Stimulated activated CD8-positive, alpha-beta memory T cell treated with anti-CD3 and anti-CD28 coated beads, Interleukin-7, amount 100 ng/mL, for 1 hour (primary cell): ENCODE data around the gene IPO4.
"Not testable (repeated sequence)": the region's sequence is repeated elsewhere in the genome, so short reads cannot be mapped to it uniquely, and the experiment has no call there.

ENCODE experiments used
- DNase-seq, 2 donors: peaks; one replicate each; pipeline ENCODE4 v3.0.0-alpha.2; 2020; ENCODE audit warnings: low read depth in 2 of 2

Gene IPO4

GRCh38 chr14:24188251-24189058 lies at the start of gene IPO4:
Gene IPO4, minus strand, starts transcription at chr14:24188816. Its CDS starts 29 bp downstream, at chr14:24188787.
- DNase-seq = peak; percentile 90

GRCh38 chr14:24238123-24238522 lies 49.5 kb upstream of the IPO4 start:
- DNase-seq = no peak

- DNase-seq = no peak
Observed at GRCh38 chr14:24237463-24237955, 48.9 kb upstream of the IPO4 start.

GRCh38 chr14:24236689-24237462 lies 48.3 kb upstream of the IPO4 start:
- DNase-seq = no peak

- no peak for DNase-seq
Observed at GRCh38 chr14:24235804-24236688, 47.4 kb upstream of the IPO4 start.

- no peak for DNase-seq
Observed at GRCh38 chr14:24234095-24235005, 45.7 kb upstream of the IPO4 start.

- no peak for DNase-seq
Observed at GRCh38 chr14:24233538-24233866, 44.9 kb upstream of the IPO4 start.

- no peak for DNase-seq
Observed at GRCh38 chr14:24232645-24233537, 44.3 kb upstream of the IPO4 start, which contains the start of gene GMPR2. Gene GMPR2, plus strand, starts transcription at chr14:24232929. Its CDS starts 325 bp downstream, at chr14:24233254.

GRCh38 chr14:24232121-24232644 lies 43.6 kb upstream of the IPO4 start, which contains the start of gene NEDD8:
Gene NEDD8, minus strand, starts transcription at chr14:24232367. Its CDS starts 100 bp downstream, at chr14:24232267.
- peak; percentile 64 to 75 for DNase-seq

GRCh38 chr14:24231263-24232120 lies 42.9 kb upstream of the IPO4 start:
- DNase-seq = no peak

GRCh38 chr14:24228902-24229301 lies 40.3 kb upstream of the IPO4 start:
- DNase-seq = no peak

GRCh38 chr14:24226473-24226872 lies 37.9 kb upstream of the IPO4 start:
- DNase-seq = no peak

GRCh38 chr14:24224618-24225071 lies 36.0 kb upstream of the IPO4 start:
- no peak for DNase-seq

GRCh38 chr14:24222987-24223386 lies 34.4 kb upstream of the IPO4 start:
- DNase-seq = not testable (repeated sequence)

GRCh38 chr14:24219521-24219920 lies 30.9 kb upstream of the IPO4 start:
- DNase-seq = no peak

GRCh38 chr14:24219080-24219479 lies 30.5 kb upstream of the IPO4 start:
- no peak for DNase-seq

- DNase-seq = not testable (repeated sequence)
Observed at GRCh38 chr14:24216876-24217275, 28.3 kb upstream of the IPO4 start.

GRCh38 chr14:24216345-24216699 lies 27.7 kb upstream of the IPO4 start:
- DNase-seq = no peak
